Esophagus squamous epithelium (tissue), 5 donors: Measurements from ENCODE around the gene SMYD1. TPM values are rescaled to one million over a fixed set of nuclear protein-coding genes. Genes with fewer than 3 reads are reported as not detected.

Experiments used
- DNase-seq: peaks from one replicate; lab custom pipeline; 2025; lab: John Stamatoyannopoulos, UW
- H3K27ac ChIP-seq, 4 donors: fragments of 200-600 bp; sonication (generic); one replicate each; pipeline ENCODE4 v1.5.1; 2016 to 2019; ENCODE audit warnings: mild to moderate bottlenecking in 1 of 4
- H3K27me3 ChIP-seq, 4 donors: fragments of 200-600 bp; sonication (generic); 1 replicate in 3 of 4; 2 replicates in 1 of 4; pipeline versions ENCODE4 v1.5.1 to v1.6.0; 2017 to 2021; ENCODE audit warnings: antibody characterized with exemption in 1 of 4
- H3K36me3 ChIP-seq, 3 donors: fragments of 200-600 bp; sonication (generic); one replicate each; pipeline ENCODE4 v1.5.1; 2016 to 2019
- H3K4me1 ChIP-seq, 3 donors: fragments of 200-600 bp; sonication (generic); one replicate each; pipeline ENCODE4 v1.5.1; 2017 to 2019
- H3K4me3 ChIP-seq, 4 donors: fragments of 200-600 bp; sonication (generic); 1 replicate in 3 of 4; 2 replicates in 1 of 4; pipeline ENCODE4 v1.5.1; 2016 to 2019; ENCODE audit warnings: mild to moderate bottlenecking in 2 of 4, moderate library complexity in 1 of 4
- H3K9me3 ChIP-seq, 3 donors: fragments of 200-600 bp; sonication (generic); one replicate each; pipeline ENCODE4 v1.5.1; 2016 to 2019
- CTCF ChIP-seq, 6 experiments: fragments of 450-650 bp in 4 of 6; fragments of 200-600 bp in 2 of 6; sonication (generic) in 2 of 6; IDR thresholded peaks; one replicate each; pipeline ENCODE4 v1.5.1; 2016 to 2019; ENCODE audit warnings: antibody characterized with exemption in 6 of 6, mild to moderate bottlenecking in 4 of 6, moderate library complexity in 4 of 6
- POLR2A ChIP-seq, 4 donors: fragments of 450-650 bp; IDR thresholded peaks; one replicate each; pipeline ENCODE4 v1.6.1; 2017; ENCODE audit warnings: antibody characterized with exemption in 4 of 4, mild to moderate bottlenecking in 4 of 4, moderate library complexity in 3 of 4
- WGBS, 2 donors: methylation state at CpG; one replicate each; pipeline ENCODE4 v1.1.5; 2018; 5-methylcytosine and 5-hydroxymethylcytosine counted together
- intact Hi-C: fragments of 100-400 bp; cut with DNase I; formaldehyde crosslinking; loops from one replicate; pipeline ENCODE4 v1.15.0; 2022
- total RNA-seq, 4 donors: library from RNA; depleted of rRNA; stranded (reverse); fragments of >200 nt; gene quantifications; one replicate each; pipeline ENCODE4 v1.1.0, GENCODE V29; 2016
- donor health status: DM: yes; HTN: yes; CAD: no.

The SMYD1 gene
- total RNA-seq, 4 donors from 2014 or later: 0.27 TPM; not detected in 3

- Histone ChIP-seq H3K36me3 (no peaks in the 10 kb centered on the region), H3K27me3 (no peaks in the 10 kb centered on the region), H3K4me3 (no peak overlapping the region), H3K9me3 (no peaks in the 10 kb centered on the region), H3K27ac (no peak overlapping the region), H3K4me1 (no peaks in the 10 kb centered on the region)
- 92 to 94% methylated on average over 2 of the region's 2 CpGs for WGBS, 2 donors
- no peak for TF ChIP-seq POLR2A (IDR thresholded peaks at IDR 0.05)
- no peak for TF ChIP-seq CTCF (IDR thresholded peaks at IDR 0.05)
- intact Hi-C loops: no loop called here
- no peak for DNase-seq
Measured at GRCh38 chr2:88088999-88089398, 21.4 kb downstream of the SMYD1 start.

- H3K4me3 ChIP-seq: no peak overlapping the region
Measured at GRCh38 chr2:88090446-88091283, 23.0 kb downstream of the SMYD1 start.

GRCh38 chr2:88091943-88092342 lies 24.3 kb downstream of the SMYD1 start:
- no peak overlapping the region for H3K27ac ChIP-seq
- no peak for DNase-seq
- TF ChIP-seq CTCF (IDR thresholded peaks at IDR 0.05) (no peak), POLR2A (IDR thresholded peaks at IDR 0.05) (no peak)
- intact Hi-C loops: no loop called here
- no peaks in the 10 kb centered on the region for H3K36me3 ChIP-seq
- 68 to 91% methylated on average over 2 to 3 of the region's 3 CpGs for WGBS, 2 donors
- H3K27me3 ChIP-seq: peaks cover 0 to 4% (median 0%) of the 10 kb centered on the region in 4 donors
- no peaks in the 10 kb centered on the region for H3K9me3 ChIP-seq
- H3K4me3 ChIP-seq: no peak overlapping the region
- no peaks in the 10 kb centered on the region for H3K4me1 ChIP-seq

More at GRCh38 chr2:88090446-88091283, 23.0 kb downstream of the SMYD1 start:
- H3K4me1 ChIP-seq: no peaks in the 10 kb centered on the region
- DNase-seq: no peak
- no peak overlapping the region for H3K27ac ChIP-seq
- peaks cover 0 to 4% (median 0%) of the 10 kb centered on the region in 4 donors for H3K27me3 ChIP-seq
- H3K36me3 ChIP-seq: no peaks in the 10 kb centered on the region
- intact Hi-C loops: no loop called here
- TF ChIP-seq POLR2A (IDR thresholded peaks at IDR 0.05) (no peak), CTCF (IDR thresholded peaks at IDR 0.05) (no peak)
- WGBS, 2 donors: 66 to 78% methylated on average over 6 to 8 of the region's 8 CpGs
- no peaks in the 10 kb centered on the region for H3K9me3 ChIP-seq

- no peak overlapping the region for H3K4me3 ChIP-seq
- intact Hi-C loops: no loop called here
- TF ChIP-seq POLR2A (IDR thresholded peaks at IDR 0.05): no peak
- TF ChIP-seq CTCF (IDR thresholded peaks at IDR 0.05): no peak
- H3K9me3 ChIP-seq: no peaks in the 10 kb centered on the region
- H3K27me3 ChIP-seq: peaks cover 0 to 4% (median 0%) of the 10 kb centered on the region in 4 donors
- no peaks in the 10 kb centered on the region for H3K4me1 ChIP-seq
- H3K27ac ChIP-seq: no peak overlapping the region
- DNase-seq: no peak
- H3K36me3 ChIP-seq: no peaks in the 10 kb centered on the region
Measured at GRCh38 chr2:88092773-88093172, 25.1 kb downstream of the SMYD1 start.

GRCh38 chr2:88095022-88095421 lies 27.4 kb downstream of the SMYD1 start:
- Histone ChIP-seq H3K36me3 (no peaks in the 10 kb centered on the region), H3K9me3 (no peaks in the 10 kb centered on the region), H3K4me3 (no peak overlapping the region), H3K27me3 (peaks cover 0 to 4% (median 0%) of the 10 kb centered on the region in 4 donors), H3K27ac (no peak overlapping the region), H3K4me1 (peaks cover 0 to 3% (median 0%) of the 10 kb centered on the region in 3 donors)
- DNase-seq: no peak
- intact Hi-C loops: no loop called here
- no peak for TF ChIP-seq POLR2A (IDR thresholded peaks at IDR 0.05)
- no peak for TF ChIP-seq CTCF (IDR thresholded peaks at IDR 0.05)
- WGBS, 2 donors: 61 to 63% methylated on average over 3 of the region's 3 CpGs
